Stomach (tissue), 9 donors: ENCODE results near the gene H19. TPM values are rescaled to one million over a fixed set of nuclear protein-coding genes. Genes with fewer than 3 reads are reported as not detected.

Experiments
- DNase-seq, 2 donors: peaks; one replicate each; pipeline versions ENCODE4 v3.0.0 to v3.0.0-alpha.2; 2013 to 2019
- H3K27ac ChIP-seq, 5 donors: fragments of 200-600 bp in 4 of 5; sonication (generic) in 4 of 5; one replicate each; pipeline ENCODE4 v1.5.1; 2013 to 2019; ENCODE audit warnings: mild to moderate bottlenecking in 1 of 5, moderate library complexity in 1 of 5
- H3K27me3 ChIP-seq, 3 donors: fragments of 200-600 bp; sonication (generic); one replicate each; pipeline ENCODE4 v1.5.1; 2017 to 2019; ENCODE audit warnings: mixed run types in 1 of 3
- H3K36me3 ChIP-seq, 4 donors: fragments of 200-600 bp; sonication (generic); 1 replicate in 3 of 4; 2 replicates in 1 of 4; pipeline ENCODE4 v1.5.1; 2016 to 2019
- H3K4me1 ChIP-seq, 4 donors: fragments of 200-600 bp; sonication (generic); one replicate each; pipeline ENCODE4 v1.5.1; 2016 to 2019
- H3K4me3 ChIP-seq, 4 donors: fragments of 200-600 bp; sonication (generic) in 3 of 4; one replicate each; pipeline ENCODE4 v1.5.1; 2016 to 2019; ENCODE audit warnings: mild to moderate bottlenecking in 1 of 4
- H3K9me3 ChIP-seq, 4 donors: fragments of 200-600 bp; sonication (generic); one replicate each; pipeline ENCODE4 v1.5.1; 2016 to 2019
- CTCF ChIP-seq, 7 experiments: fragments of 450-650 bp in 4 of 7; fragments of 200-600 bp in 3 of 7; sonication (generic) in 3 of 7; IDR thresholded peaks; one replicate each; pipeline ENCODE4 v1.5.1; 2016 to 2019; ENCODE audit warnings: antibody characterized with exemption in 7 of 7, control low read depth in 2 of 7, mild to moderate bottlenecking in 1 of 7
- EP300 ChIP-seq: sonication (generic); formaldehyde crosslinking; IDR thresholded peaks from one replicate; pipeline ENCODE4 v1.6.1; 2017; ENCODE audit warnings: antibody characterized with exemption
- POLR2A ChIP-seq, 4 donors: fragments of 450-650 bp; IDR thresholded peaks; one replicate each; pipeline ENCODE4 v1.6.1; 2016; ENCODE audit warnings: antibody characterized with exemption in 4 of 4, control low read depth in 2 of 4, mild to moderate bottlenecking in 1 of 4, moderate library complexity in 1 of 4
- POLR2AphosphoS5 ChIP-seq, 3 donors: sonication (generic); formaldehyde crosslinking; IDR thresholded peaks; one replicate each; pipeline ENCODE4 v1.6.1; 2016; ENCODE audit warnings: antibody characterized with exemption in 3 of 3
- WGBS, 5 donors: extraction: QIAGEN DNeasy Blood & Tissue Kit in 3 of 5; methylation state at CpG; one replicate each; pipeline versions ENCODE4 v1.1.5 to v1.1.7; 2013 to 2018; 5-methylcytosine and 5-hydroxymethylcytosine counted together
- intact Hi-C: fragments of 100-400 bp; cut with DNase I; formaldehyde crosslinking; loops from one replicate; pipeline ENCODE4 v1.15.1; 2023; ENCODE audit warnings: low total_unique reads
- polyA plus RNA-seq, 3 donors: library from polyadenylated mRNA; stranded (reverse); fragments of 200-250 nt; gene quantifications; one replicate each; pipeline ENCODE4 v1.2.3, GENCODE V29; 2013
- total RNA-seq, 5 donors: library from RNA; depleted of rRNA; stranded (reverse); fragments of >200 nt; gene quantifications; one replicate each; pipeline versions ENCODE4 v1.1.0 to v1.2.3, GENCODE V29; 2014 to 2016
- donor health status: healthy with polysubstance abuse.
- donor health status: Bipolar disorder and iron deficiency.
- donor health status: healthy.

Gene H19
- total and polyA plus RNA-seq, 8 donors: 33.3 to 2,215 (median 54.5) TPM

GRCh38 chr11:1964955-1965354 is 32.7 kb downstream of the H19 start:
- Histone ChIP-seq H3K4me3 (no peak overlapping the region), H3K36me3 (no peaks in the 10 kb centered on the region), H3K27ac (no peak overlapping the region), H3K9me3 (no peaks in the 10 kb centered on the region), H3K27me3 (no peaks in the 10 kb centered on the region), H3K4me1 (no peaks in the 10 kb centered on the region)
- DNase-seq: no peak
- no CpG with 5 or more reads among the region's 20 CpGs for WGBS, 5 donors
- intact Hi-C loops: no loop called here
- TF ChIP-seq POLR2AphosphoS5 (IDR thresholded peaks at IDR 0.05) (no peak), CTCF (IDR thresholded peaks at IDR 0.05) (no peak), POLR2A (IDR thresholded peaks at IDR 0.05) (no peak), EP300 (no peak)

GRCh38 chr11:1964348-1964747 is 33.3 kb downstream of the H19 start:
- Histone ChIP-seq H3K4me3 (no peak overlapping the region), H3K4me1 (no peaks in the 10 kb centered on the region), H3K27ac (no peak overlapping the region), H3K9me3 (no peaks in the 10 kb centered on the region), H3K27me3 (no peaks in the 10 kb centered on the region), H3K36me3 (no peaks in the 10 kb centered on the region)
- intact Hi-C loops: no loop called here
- DNase-seq: no peak
- TF ChIP-seq CTCF (IDR thresholded peaks at IDR 0.05): no peak
- TF ChIP-seq POLR2AphosphoS5 (IDR thresholded peaks at IDR 0.05): no peak
- TF ChIP-seq POLR2A (IDR thresholded peaks at IDR 0.05): no peak
- no peak for TF ChIP-seq EP300
- WGBS, 5 donors: no CpG with 5 or more reads among the region's 17 CpGs

- intact Hi-C loops: no loop called here
- H3K27ac ChIP-seq: no peak overlapping the region
- TF ChIP-seq POLR2AphosphoS5 (IDR thresholded peaks at IDR 0.05) (no peak), EP300 (no peak), POLR2A (IDR thresholded peaks at IDR 0.05) (no peak), CTCF (IDR thresholded peaks at IDR 0.05) (no peak)
- H3K36me3 ChIP-seq: no peaks in the 10 kb centered on the region
- H3K4me1 ChIP-seq: no peaks in the 10 kb centered on the region
- no peak for DNase-seq
- H3K9me3 ChIP-seq: no peaks in the 10 kb centered on the region
- H3K4me3 ChIP-seq: no peak overlapping the region
- no peaks in the 10 kb centered on the region for H3K27me3 ChIP-seq
- WGBS, 5 donors: 84 to 100% methylated on average over 4 to 5 of the region's 20 CpGs; no CpG with 5 or more reads in 3 of the 5 donors
Measured at GRCh38 chr11:1963864-1964263, 33.8 kb downstream of the H19 start.

- intact Hi-C loops: no loop called here
- 79 to 90% methylated on average over 5 to 6 of the region's 17 CpGs; no CpG with 5 or more reads in 3 of the 5 donors for WGBS, 5 donors
Measured at GRCh38 chr11:1959786-1960185, 37.9 kb downstream of the H19 start.

More at GRCh38 chr11:1959786-1960185, 37.9 kb downstream of the H19 start:
- Histone ChIP-seq H3K4me3 (no peak overlapping the region), H3K9me3 (no peaks in the 10 kb centered on the region), H3K27ac (no peak overlapping the region), H3K36me3 (no peaks in the 10 kb centered on the region), H3K27me3 (no peaks in the 10 kb centered on the region), H3K4me1 (no peaks in the 10 kb centered on the region)
- DNase-seq: no peak
- no peak for TF ChIP-seq CTCF (IDR thresholded peaks at IDR 0.05)
- no peak for TF ChIP-seq POLR2A (IDR thresholded peaks at IDR 0.05)
- TF ChIP-seq EP300: no peak
- TF ChIP-seq POLR2AphosphoS5 (IDR thresholded peaks at IDR 0.05): no peak
